Mesenchymal stem cell (in vitro differentiated cells and primary cell): Measurements from ENCODE around the gene FOSL2.

ENCODE experiments used
- DNase-seq: peaks from one replicate; pipeline ENCODE4 v3.0.0-alpha.2; 2013
- H2AFZ ChIP-seq: one replicate; pipeline ENCODE4 v1.6.1; 2013; ENCODE audit warnings: low read depth, mild to moderate bottlenecking, control low read depth, inconsistent platforms, low read length, moderate library complexity
- H2AK5ac ChIP-seq: 2 replicates; pipeline ENCODE4 v1.6.1; 2013; ENCODE audit warnings: low read length, moderate library complexity, mild to moderate bottlenecking, inconsistent platforms; ENCODE audit not compliant: severe bottlenecking
- H2BK120ac ChIP-seq: one replicate; pipeline ENCODE4 v1.6.1; 2013; ENCODE audit warnings: low read depth, mild to moderate bottlenecking, inconsistent platforms, low read length, moderate library complexity
- H2BK12ac ChIP-seq, 2 experiments: one replicate each; pipeline ENCODE4 v1.6.1; 2013; ENCODE audit warnings: inconsistent platforms in 2 of 2, low read length in 2 of 2, mild to moderate bottlenecking in 2 of 2, moderate library complexity in 2 of 2, control low read depth in 1 of 2
- H2BK15ac ChIP-seq: one replicate; pipeline ENCODE4 v1.6.1; 2013; ENCODE audit warnings: mild to moderate bottlenecking, low read depth, inconsistent platforms; ENCODE audit not compliant: poor library complexity, severe bottlenecking
- H2BK5ac ChIP-seq: 2 replicates; pipeline ENCODE4 v1.6.1; 2013; ENCODE audit warnings: low read depth, mild to moderate bottlenecking, low read length, control low read depth, inconsistent platforms; ENCODE audit not compliant: poor library complexity, severe bottlenecking
- H3K14ac ChIP-seq, 2 experiments: one replicate each; pipeline ENCODE4 v1.6.1; 2013; ENCODE audit warnings: inconsistent platforms in 2 of 2, low read length in 2 of 2, control low read depth in 1 of 2, mild to moderate bottlenecking in 1 of 2, moderate library complexity in 1 of 2
- H3K18ac ChIP-seq, 2 experiments: one replicate each; pipeline ENCODE4 v1.6.1; 2013; ENCODE audit warnings: inconsistent platforms in 2 of 2, low read length in 2 of 2, control low read depth in 1 of 2, low read depth in 1 of 2, mild to moderate bottlenecking in 1 of 2
- H3K23ac ChIP-seq, 2 experiments: one replicate each; pipeline ENCODE4 v1.6.1; 2013; ENCODE audit warnings: inconsistent platforms in 2 of 2, low read length in 2 of 2, mild to moderate bottlenecking in 2 of 2, moderate library complexity in 2 of 2, control low read depth in 1 of 2
- H3K27ac ChIP-seq: 2 replicates; pipeline ENCODE4 v1.5.1; 2013; ENCODE audit warnings: mild to moderate bottlenecking, moderate library complexity, low read length, control low read depth, inconsistent platforms; ENCODE audit not compliant: poor library complexity, severe bottlenecking
- H3K27me3 ChIP-seq, 2 experiments: 2 replicates each; pipeline versions ENCODE4 v1.6.1 to v1.7.0; 2013; ENCODE audit warnings: low read length in 2 of 2, mild to moderate bottlenecking in 2 of 2, moderate library complexity in 2 of 2, control low read depth in 1 of 2, inconsistent platforms in 1 of 2; ENCODE audit not compliant: control insufficient read depth in 1 of 2, insufficient read depth in 1 of 2
- H3K36me3 ChIP-seq, 2 experiments: 2 replicates each; pipeline versions ENCODE4 v1.6.1 to v1.7.0; 2013; ENCODE audit warnings: low read length in 2 of 2, control low read depth in 1 of 2, inconsistent platforms in 1 of 2, low read depth in 1 of 2, mild to moderate bottlenecking in 1 of 2; ENCODE audit not compliant: insufficient read depth in 2 of 2, control insufficient read depth in 1 of 2
- H3K4ac ChIP-seq, 2 experiments: one replicate each; pipeline ENCODE4 v1.6.1; 2013; ENCODE audit warnings: inconsistent platforms in 2 of 2, low read length in 2 of 2, mild to moderate bottlenecking in 2 of 2, moderate library complexity in 2 of 2, control low read depth in 1 of 2, low read depth in 1 of 2
- H3K4me1 ChIP-seq: 2 replicates; pipeline ENCODE4 v1.6.1; 2013; ENCODE audit warnings: low read depth, low read length, control low read depth; ENCODE audit not compliant: control insufficient read depth, insufficient read depth
- H3K4me2 ChIP-seq: 2 replicates; pipeline ENCODE4 v1.6.1; 2013; ENCODE audit warnings: low read length, mild to moderate bottlenecking, inconsistent platforms; ENCODE audit not compliant: poor library complexity, severe bottlenecking
- H3K4me3 ChIP-seq, 2 experiments: 2 replicates each; pipeline versions ENCODE4 v1.5.1 to v1.7.0; 2013; ENCODE audit warnings: low read length in 2 of 2, mild to moderate bottlenecking in 2 of 2, control low read depth in 1 of 2, low read depth in 1 of 2; ENCODE audit not compliant: insufficient read depth in 1 of 2
- H3K79me1 ChIP-seq: replicated peaks from 2 replicates; pipeline ENCODE4 v1.6.1; 2013; ENCODE audit warnings: mild to moderate bottlenecking, control low read depth, low read length, inconsistent platforms; ENCODE audit not compliant: poor library complexity, severe bottlenecking
- H3K9ac ChIP-seq: 2 replicates; pipeline ENCODE4 v1.7.0; 2013; ENCODE audit warnings: mild to moderate bottlenecking, low read length, moderate library complexity
- H3K9me3 ChIP-seq: 2 replicates; pipeline ENCODE4 v1.7.0; 2013; ENCODE audit warnings: mild to moderate bottlenecking, low read length; ENCODE audit not compliant: control insufficient read depth
- H4K8ac ChIP-seq: one replicate; pipeline ENCODE4 v1.6.1; 2013; ENCODE audit warnings: inconsistent platforms, mild to moderate bottlenecking, low read length, moderate library complexity
- H4K91ac ChIP-seq: one replicate; pipeline ENCODE4 v1.6.1; 2013; ENCODE audit warnings: mild to moderate bottlenecking, low read length, inconsistent platforms
- WGBS: methylation state at CpG from one replicate; pipeline ENCODE4 v1.1.7; 2013; ENCODE audit warnings: mixed read lengths; 5-methylcytosine and 5-hydroxymethylcytosine counted together

Gene FOSL2

DNA sequence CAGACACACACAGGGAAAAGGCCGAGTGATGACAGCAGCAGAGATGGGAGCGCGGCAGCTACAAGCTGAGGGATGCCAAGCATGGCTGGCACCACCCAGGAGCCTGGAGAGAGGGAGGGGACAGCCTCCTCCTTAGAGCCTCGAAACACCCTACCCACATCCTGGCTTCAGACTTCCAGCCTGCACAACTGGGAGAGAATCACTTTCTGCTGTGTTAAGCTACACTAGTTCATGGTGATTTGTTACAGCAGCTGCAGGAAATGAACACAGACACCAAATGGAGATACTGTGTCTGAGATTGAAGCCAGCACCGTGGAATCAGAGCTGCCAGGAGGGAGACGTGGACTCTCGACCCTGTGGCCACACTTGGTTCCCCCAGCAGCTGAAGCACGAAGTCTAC, 27.5 kb upstream of the FOSL2 start:
- H2BK12ac ChIP-seq = peak overlapping the region; percentile 3 to 51
- no peaks in the 10 kb centered on the region for H3K9me3 ChIP-seq
- no peak overlapping the region for H3K9ac ChIP-seq
- H2AFZ ChIP-seq = no peak overlapping the region
- peaks cover 17% of the 10 kb centered on the region for H3K4me1 ChIP-seq
- H3K27ac ChIP-seq = no peak overlapping the region
- H3K4me3 ChIP-seq = no peak overlapping the region
- no peaks in the 10 kb centered on the region for H3K27me3 ChIP-seq
- WGBS = 66% methylated on average over 8 of the region's 8 CpGs
- DNase-seq = no peak
- H2BK120ac ChIP-seq = no peak overlapping the region
- H4K8ac ChIP-seq = no peak overlapping the region
- no peak overlapping the region for H3K4ac ChIP-seq
- no peak overlapping the region for H2BK5ac ChIP-seq
- H3K79me1 ChIP-seq = no peaks in the 10 kb centered on the region
- no peak overlapping the region for H3K14ac ChIP-seq
- no peak overlapping the region for H4K91ac ChIP-seq
- no peak overlapping the region for H3K18ac ChIP-seq
- no peaks in the 10 kb centered on the region for H3K36me3 ChIP-seq
- no peak overlapping the region for H3K23ac ChIP-seq
- no peak overlapping the region for H3K4me2 ChIP-seq
- H2AK5ac ChIP-seq = no peak overlapping the region
- H2BK15ac ChIP-seq = no peak overlapping the region

DNA sequence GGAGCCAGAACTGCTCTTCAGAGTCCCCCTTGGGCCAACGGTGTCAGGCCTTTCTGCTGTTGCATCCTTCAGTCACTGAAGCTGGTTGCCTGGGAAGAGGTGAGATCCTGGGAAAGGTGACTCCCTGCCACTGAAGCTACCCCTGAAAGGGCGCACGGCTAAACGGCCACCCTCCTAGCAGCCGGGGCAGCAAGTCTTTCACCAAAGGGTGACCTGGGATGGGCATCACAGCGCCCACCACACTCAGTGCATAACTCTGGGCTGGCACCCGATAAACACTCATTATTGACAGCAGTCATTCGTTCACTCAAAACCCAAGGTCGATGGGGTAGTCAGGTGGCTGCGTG, 26.5 kb upstream of the FOSL2 start:
- DNase-seq = no peak
- H3K4me2 ChIP-seq = no peak overlapping the region

DNA sequence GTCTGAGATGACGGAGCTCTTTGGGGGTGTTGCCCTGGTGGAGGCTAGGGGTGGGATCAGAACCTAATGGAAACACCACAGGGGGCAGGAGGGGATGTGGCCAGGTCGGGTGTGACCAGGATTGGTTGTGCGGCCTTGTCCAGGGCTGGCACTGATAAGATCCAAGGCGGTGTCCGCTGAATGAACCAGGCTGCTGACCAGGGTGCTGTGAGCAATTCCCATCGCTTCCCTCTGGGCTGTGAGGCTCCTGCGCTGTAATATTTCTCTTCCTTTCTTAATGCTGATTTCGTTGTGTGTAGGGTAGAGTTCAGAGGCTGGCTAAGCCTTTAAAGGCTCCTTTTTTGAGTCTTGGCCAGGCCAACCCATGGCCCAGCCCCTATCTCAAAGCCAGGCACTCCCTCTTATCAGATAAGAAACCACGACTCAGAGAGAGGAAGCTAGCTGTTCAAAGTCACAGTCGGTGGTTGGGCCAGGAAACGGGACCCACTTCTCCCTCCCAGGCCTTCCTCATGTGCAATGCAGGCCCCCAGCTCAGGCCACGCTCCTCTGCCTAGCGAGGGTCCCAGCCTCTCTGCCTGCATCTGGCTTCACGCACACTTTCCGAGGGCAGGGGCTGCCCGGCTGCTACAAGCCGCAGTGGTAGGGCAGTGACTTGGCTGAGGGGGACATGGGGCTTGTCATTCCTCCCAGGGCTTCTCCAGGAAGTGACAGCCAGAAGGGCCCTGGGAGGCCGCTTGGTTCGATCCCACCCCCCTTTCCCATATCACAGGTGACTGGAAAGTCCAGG, 26.0 kb upstream of the FOSL2 start:
- H3K4me3 ChIP-seq = no peak overlapping the region
- peak overlapping the region; percentile 34 to 79 for H3K4ac ChIP-seq
- no peak overlapping the region for H4K8ac ChIP-seq
- no peak overlapping the region for H2AFZ ChIP-seq
- H3K4me1 ChIP-seq = peaks cover 11% of the 10 kb centered on the region
- H2BK120ac ChIP-seq = peak overlapping the region; percentile 71
- peak; percentile 68 for DNase-seq
- H3K36me3 ChIP-seq = no peaks in the 10 kb centered on the region
- no peak overlapping the region for H2BK5ac ChIP-seq
- no peak overlapping the region for H3K14ac ChIP-seq
- H3K4me2 ChIP-seq = no peak overlapping the region
- WGBS = 39% methylated on average over 15 of the region's 19 CpGs
- H3K27me3 ChIP-seq = no peaks in the 10 kb centered on the region
- no peak overlapping the region for H2AK5ac ChIP-seq
- peak overlapping the region; percentile 75 to 86 for H2BK12ac ChIP-seq
- H3K79me1 ChIP-seq = no peaks in the 10 kb centered on the region
- H4K91ac ChIP-seq = peak overlapping the region; percentile 94
- no peaks in the 10 kb centered on the region for H3K9me3 ChIP-seq
- H3K18ac ChIP-seq = peak overlapping the region; percentile 30 to 89
- peak overlapping the region; percentile 86 for H2BK15ac ChIP-seq
- no peak overlapping the region for H3K27ac ChIP-seq
- H3K23ac ChIP-seq = peak overlapping the region in 1 of 2 experiments; percentile 2
- H3K9ac ChIP-seq = no peak overlapping the region

More for the DNA sequence above, 26.5 kb upstream of the FOSL2 start:
- Histone ChIP-seq H3K4ac (peak overlapping the region in 1 of 2 experiments; percentile 34), H3K23ac (no peak overlapping the region), H3K14ac (peak overlapping the region in 1 of 2 experiments; percentile 3), H3K79me1 (no peaks in the 10 kb centered on the region), H3K9me3 (no peaks in the 10 kb centered on the region), H2AK5ac (no peak overlapping the region), H4K91ac (peak overlapping the region; percentile 41), H4K8ac (peak overlapping the region; percentile 59), H2BK15ac (peak overlapping the region; percentile 90), H3K18ac (peak overlapping the region; percentile 45 to 61), H3K27ac (no peak overlapping the region), H3K27me3 (no peaks in the 10 kb centered on the region), H2BK5ac (no peak overlapping the region), H3K4me1 (peaks cover 12% of the 10 kb centered on the region), H2AFZ (no peak overlapping the region), H2BK12ac (peak overlapping the region; percentile 61 to 75), H3K9ac (no peak overlapping the region), H2BK120ac (peak overlapping the region; percentile 19), H3K4me3 (no peak overlapping the region), H3K36me3 (no peaks in the 10 kb centered on the region)
- WGBS = 91% methylated on average over 10 of the region's 10 CpGs

DNA sequence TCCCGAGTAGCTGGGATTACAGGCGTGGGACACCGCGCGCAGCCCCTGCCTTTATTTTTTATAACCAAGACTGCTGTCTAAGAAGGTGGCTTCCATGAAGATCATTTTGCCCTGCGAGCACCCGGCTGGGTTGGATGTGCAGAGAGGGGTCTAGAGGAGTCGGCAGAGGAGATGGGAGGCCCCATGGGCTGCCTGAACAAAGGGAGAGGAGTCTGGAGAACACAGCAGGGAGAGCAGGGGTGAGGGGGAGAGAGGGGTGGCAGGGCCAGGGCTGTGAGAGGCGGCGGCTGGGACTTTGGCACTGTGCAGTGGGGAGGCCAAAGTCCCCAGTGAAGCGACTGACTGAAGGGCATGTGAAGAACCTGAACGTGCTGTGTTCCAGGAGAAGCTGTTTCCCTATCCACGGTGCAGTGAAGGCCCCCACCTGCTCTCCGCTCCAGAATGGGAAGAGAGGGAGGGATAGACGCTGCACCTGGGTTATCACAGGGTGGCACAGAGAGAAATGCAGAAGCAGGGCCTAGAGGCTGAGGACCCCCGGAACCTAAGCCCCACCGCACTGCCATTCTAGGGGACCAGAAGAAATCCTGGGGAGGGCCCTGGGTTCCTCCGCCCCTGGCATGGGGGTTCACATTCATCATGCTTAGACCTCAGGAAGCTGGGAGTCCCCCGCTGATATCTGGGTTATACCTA, 24.8 kb upstream of the FOSL2 start:
- no peak overlapping the region for H3K14ac ChIP-seq
- H2BK5ac ChIP-seq = no peak overlapping the region
- no peaks in the 10 kb centered on the region for H3K79me1 ChIP-seq
- H3K27ac ChIP-seq = no peak overlapping the region
- H3K23ac ChIP-seq = no peak overlapping the region
- DNase-seq = no peak
- peak overlapping the region in 1 of 2 experiments; percentile 20 for H3K4me3 ChIP-seq
- H3K4me2 ChIP-seq = no peak overlapping the region
- no peak overlapping the region for H2AFZ ChIP-seq
- no peaks in the 10 kb centered on the region for H3K36me3 ChIP-seq
- H3K9ac ChIP-seq = no peak overlapping the region
- H2AK5ac ChIP-seq = no peak overlapping the region
- no peak overlapping the region for H2BK120ac ChIP-seq
- H4K8ac ChIP-seq = no peak overlapping the region
- peak overlapping the region in 1 of 2 experiments; percentile 38 for H2BK12ac ChIP-seq
- no peak overlapping the region for H3K4ac ChIP-seq
- H3K9me3 ChIP-seq = no peaks in the 10 kb centered on the region
- H3K27me3 ChIP-seq = no peaks in the 10 kb centered on the region
- H3K4me1 ChIP-seq = peaks cover 10% of the 10 kb centered on the region
- H2BK15ac ChIP-seq = no peak overlapping the region
- 90% methylated on average over 18 of the region's 19 CpGs for WGBS
- H3K18ac ChIP-seq = peak overlapping the region in 1 of 2 experiments; percentile 74
- peak overlapping the region; percentile 31 for H4K91ac ChIP-seq
